NOMO-1 (cell line): ENCODE data around the gene SLCO2B1.
A peak's percentile ranks its signal among the peaks of the same experiment; 100 is the strongest.

Experiments used
- DNase-seq, 2 experiments: peaks; one replicate each; lab custom pipeline; 2025; ENCODE audit not compliant: unreplicated experiment in 2 of 2; lab: John Stamatoyannopoulos, UW

Gene SLCO2B1

GRCh38 chr11:75160880-75161279 lies 10.0 kb downstream of the SLCO2B1 start:
- DNase-seq = no peak

- DNase-seq = no peak
Measured at GRCh38 chr11:75161506-75162095, 10.7 kb downstream of the SLCO2B1 start.

GRCh38 chr11:75162954-75163353 lies 12.0 kb downstream of the SLCO2B1 start:
- no peak for DNase-seq

- no peak for DNase-seq
Measured at GRCh38 chr11:75163921-75164849, 13.3 kb downstream of the SLCO2B1 start.

- no peak for DNase-seq
Measured at GRCh38 chr11:75165721-75166120, 14.8 kb downstream of the SLCO2B1 start.

GRCh38 chr11:75166791-75167190 lies 15.9 kb downstream of the SLCO2B1 start:
- DNase-seq = no peak

GRCh38 chr11:75167617-75168016 lies 16.7 kb downstream of the SLCO2B1 start:
- no peak for DNase-seq

GRCh38 chr11:75169101-75169885 lies 18.4 kb downstream of the SLCO2B1 start:
- DNase-seq = no peak

GRCh38 chr11:75170516-75171201 lies 19.8 kb downstream of the SLCO2B1 start:
- no peak for DNase-seq

- no peak for DNase-seq
Measured at GRCh38 chr11:75173336-75173735, 22.4 kb downstream of the SLCO2B1 start.

- DNase-seq = peak; percentile 22 to 51
Measured at GRCh38 chr11:75174781-75175370, 24.0 kb downstream of the SLCO2B1 start.

- DNase-seq = no peak
Measured at GRCh38 chr11:75182664-75183063, 31.8 kb downstream of the SLCO2B1 start.

- no peak for DNase-seq
Measured at GRCh38 chr11:75184051-75184450, 33.1 kb downstream of the SLCO2B1 start.

- DNase-seq = no peak
Measured at GRCh38 chr11:75184757-75185425, 34.0 kb downstream of the SLCO2B1 start.

- DNase-seq = no peak
Measured at GRCh38 chr11:75185866-75186265, 35.0 kb downstream of the SLCO2B1 start.

- no peak for DNase-seq
Measured at GRCh38 chr11:75186999-75187398, 36.1 kb downstream of the SLCO2B1 start.

GRCh38 chr11:75188671-75189070 lies 37.8 kb downstream of the SLCO2B1 start:
- DNase-seq = no peak

- no peak for DNase-seq
Measured at GRCh38 chr11:75189108-75189507, 38.2 kb downstream of the SLCO2B1 start.

GRCh38 chr11:75189911-75190310 lies 39.0 kb downstream of the SLCO2B1 start:
- DNase-seq = no peak
